ENCODE data around the gene PRKCE.

PRKCE gene

DNA sequence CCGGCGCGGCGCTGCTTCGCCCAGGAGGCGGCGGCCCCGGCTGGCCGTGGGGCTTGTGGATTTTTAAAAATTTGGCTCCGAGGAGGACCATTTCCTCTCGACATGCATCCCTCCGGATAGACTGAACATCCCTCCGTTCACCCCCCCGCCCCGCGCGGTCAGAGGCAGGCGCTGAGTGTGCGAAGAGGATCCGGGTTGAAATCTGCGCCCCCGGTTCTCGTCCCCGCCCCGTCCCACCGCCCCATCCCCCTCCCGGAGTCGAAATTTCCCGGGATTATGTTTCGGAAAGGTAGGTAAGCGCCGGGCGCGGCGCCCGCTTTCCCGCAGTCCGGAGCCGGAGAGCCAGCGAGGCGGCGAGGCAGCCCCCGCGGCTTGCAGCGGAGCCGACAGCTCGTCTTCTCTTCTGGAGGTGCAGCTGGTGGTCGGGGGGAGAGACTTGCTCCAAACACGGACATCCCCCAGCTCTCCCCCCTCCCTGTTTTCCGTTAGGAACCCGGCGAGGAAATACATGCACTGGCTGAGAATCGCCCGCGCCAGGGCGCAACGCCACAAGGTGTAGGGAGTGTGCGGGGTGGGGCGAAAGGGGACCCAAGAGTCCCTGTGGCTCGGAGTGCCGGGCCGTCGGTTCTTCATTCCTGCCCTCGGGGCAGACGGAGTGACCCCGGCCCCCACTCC is at the start of gene PRKCE:
Gene PRKCE, plus strand, starts transcription at position 261 of the 675 bp plus-strand sequence.
- peak; percentile 86 for DNase-seq

DNA sequence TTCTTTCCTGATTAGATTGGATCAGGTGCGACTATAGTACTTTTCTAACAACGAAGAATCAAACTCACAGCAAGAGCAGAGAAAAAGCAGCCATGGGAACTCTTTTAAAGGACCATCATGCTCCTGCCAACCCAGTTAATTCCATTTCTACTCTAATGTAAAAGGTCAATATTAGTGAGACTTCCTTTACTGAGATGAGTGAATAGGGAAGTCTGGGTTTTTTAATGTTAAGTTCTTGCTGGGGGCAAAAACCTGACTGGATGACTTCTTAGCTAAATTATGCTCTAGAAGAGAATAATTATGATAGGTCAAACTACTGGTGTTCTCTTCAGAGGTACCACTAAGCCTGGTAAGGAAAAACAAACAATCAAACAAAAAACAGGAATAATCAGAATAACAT is 48.9 kb upstream of the PRKCE start:
- no peak for DNase-seq

GRCh38 chr2:45605116-45605515 is 46.4 kb upstream of the PRKCE start:
- DNase-seq: no peak

- no peak for DNase-seq
Observed at GRCh38 chr2:45606796-45607195, 44.7 kb upstream of the PRKCE start.

- DNase-seq: peak; percentile 44
Observed at GRCh38 chr2:45607701-45608100, 43.8 kb upstream of the PRKCE start.

DNA sequence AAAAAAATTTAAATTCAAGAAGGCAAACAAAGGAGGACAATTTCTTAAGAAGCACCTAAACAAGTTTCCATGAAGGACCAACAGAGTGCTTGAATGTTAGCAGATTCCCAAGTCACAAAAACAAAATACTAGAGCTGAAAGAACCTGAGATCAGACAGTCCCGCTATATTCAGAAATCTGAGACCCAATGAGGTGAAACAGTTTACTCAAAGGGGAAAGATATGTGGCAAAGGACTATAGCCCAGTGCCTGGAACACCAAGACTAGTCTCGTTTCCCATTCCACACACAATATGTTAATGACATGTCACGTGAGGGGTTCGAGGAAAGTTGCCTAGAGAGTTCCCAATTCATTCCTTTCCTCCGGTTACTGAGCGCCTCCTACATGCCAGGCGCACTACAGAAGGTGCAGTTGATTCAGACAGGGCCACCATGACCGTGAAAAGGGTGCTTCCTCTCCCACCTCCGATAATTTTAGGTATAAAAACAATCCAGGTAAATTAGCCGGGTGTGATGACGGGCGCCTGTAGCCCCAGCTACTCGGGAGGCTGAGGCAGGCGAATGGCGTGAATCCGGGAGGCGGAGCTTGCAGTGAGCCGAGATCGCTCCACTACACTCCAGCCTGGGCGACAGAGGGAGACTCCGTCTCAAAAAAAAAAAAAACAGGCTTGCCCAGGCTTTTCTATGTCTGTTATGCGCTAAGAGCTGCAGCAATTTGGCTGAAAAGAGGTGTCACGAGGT is 41.0 kb upstream of the PRKCE start:
- DNase-seq: peak; percentile 84

DNA sequence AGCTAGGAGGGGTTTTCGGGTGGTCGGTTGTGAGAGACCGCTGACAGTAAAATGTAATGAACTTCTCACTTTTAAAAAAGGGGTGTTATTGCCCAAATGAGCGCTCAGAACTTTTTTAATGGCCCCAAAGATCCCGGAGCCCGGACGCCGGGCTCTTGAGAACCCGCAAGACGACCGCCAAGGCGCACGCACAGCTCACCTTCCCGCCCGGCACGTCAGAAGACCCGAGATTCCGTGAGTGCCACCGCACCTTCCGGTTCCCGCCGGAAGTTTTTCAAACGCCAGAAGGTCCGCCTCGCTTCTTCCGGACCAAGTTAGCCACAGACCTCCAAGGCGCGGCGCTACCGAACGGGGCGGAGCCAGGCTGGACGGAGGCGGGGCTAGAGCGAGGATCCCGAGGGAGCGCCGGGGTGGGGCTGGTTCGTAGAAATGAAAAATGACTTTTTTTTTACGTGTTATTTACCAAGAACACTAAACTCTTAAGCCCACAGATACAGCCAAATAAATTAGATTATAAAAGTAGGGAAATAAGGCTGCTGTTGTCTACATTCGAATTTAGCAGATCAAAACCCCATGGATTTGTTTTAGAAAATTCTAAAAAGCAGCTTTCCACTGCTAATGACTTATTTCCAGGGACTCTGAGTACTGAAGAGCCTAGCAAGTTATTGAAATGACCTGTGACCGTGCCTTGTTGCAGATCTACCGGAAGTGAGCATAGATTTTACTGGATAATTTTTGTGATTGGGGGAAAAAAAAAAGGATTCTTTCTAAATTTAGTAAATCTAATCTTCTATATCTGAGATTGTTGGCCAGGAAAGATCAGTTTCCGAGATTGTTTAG is 40.2 kb upstream of the PRKCE start, which contains the start of gene SRBD1:
Gene SRBD1, minus strand, starts transcription at position 248 of the 840 bp plus-strand sequence. CDS start 5,826 bp downstream, outside the sequence.
- peak; percentile 97 for DNase-seq

GRCh38 chr2:45612285-45612684 is 39.2 kb upstream of the PRKCE start:
- DNase-seq: no peak

DNA sequence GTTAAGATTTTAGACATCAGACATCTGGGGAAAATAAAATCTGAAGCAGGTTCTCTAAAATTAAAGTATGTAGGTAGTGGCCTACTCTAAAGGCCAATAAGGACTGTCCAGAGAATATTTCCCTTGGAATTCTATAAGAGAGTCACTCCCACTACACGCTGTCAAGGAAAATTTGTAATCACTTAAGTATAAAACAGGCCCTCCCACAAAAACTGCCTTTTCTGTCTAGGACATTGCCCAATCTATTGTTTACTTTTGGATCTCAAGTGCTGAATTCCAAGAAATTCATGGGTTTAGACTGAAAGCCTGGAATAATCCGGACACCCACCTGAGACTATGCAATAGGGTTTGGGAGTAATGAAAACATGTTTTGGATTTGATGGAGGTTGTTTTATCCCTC is 38.7 kb upstream of the PRKCE start:
- no peak for DNase-seq

DNA sequence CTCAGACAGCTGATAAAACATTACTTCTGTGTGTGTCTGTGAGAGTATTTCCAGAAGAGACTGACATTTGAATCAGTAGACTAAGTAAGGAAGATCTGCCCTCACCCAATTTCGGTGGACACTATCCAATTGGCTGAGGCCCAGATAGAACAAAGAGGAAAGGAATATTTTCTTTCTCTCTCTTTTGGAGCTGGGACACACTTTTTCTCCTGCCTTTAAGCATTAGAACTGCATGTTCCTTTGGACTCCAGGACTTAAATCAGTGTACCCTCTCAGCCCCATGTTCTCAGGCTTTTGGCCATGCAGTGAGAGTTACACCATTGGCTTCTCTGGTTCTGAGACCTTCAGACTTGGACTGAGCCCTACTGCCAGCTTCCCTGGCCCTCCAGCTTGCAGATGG is 37.1 kb upstream of the PRKCE start:
- DNase-seq: no peak

DNA sequence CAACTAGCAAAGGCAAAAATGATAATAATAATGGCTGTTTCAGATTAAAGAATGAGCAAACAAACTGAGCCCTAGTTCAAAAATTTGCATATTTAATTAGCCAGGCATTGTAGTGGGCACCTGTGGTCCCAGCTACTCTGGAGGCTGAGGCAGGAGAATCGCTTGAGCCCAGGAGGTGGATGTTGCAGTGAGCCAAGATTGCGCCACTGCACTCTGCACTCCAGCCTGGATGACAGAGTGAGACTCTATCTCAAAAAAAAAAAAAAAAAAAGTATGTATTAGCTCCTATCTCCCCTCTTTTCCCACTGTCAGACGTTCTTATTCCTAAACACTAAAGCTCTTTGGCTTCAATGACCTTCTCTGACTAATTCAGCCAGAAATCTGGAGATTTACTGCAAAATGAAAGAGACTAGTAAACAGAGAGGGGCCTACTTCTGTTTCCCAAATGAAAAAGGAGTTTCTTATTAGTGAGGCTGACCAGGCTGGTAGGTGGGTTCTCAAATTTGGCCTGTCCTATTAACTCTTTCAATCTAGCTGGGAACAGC is 36.5 kb upstream of the PRKCE start:
- no peak for DNase-seq

DNA sequence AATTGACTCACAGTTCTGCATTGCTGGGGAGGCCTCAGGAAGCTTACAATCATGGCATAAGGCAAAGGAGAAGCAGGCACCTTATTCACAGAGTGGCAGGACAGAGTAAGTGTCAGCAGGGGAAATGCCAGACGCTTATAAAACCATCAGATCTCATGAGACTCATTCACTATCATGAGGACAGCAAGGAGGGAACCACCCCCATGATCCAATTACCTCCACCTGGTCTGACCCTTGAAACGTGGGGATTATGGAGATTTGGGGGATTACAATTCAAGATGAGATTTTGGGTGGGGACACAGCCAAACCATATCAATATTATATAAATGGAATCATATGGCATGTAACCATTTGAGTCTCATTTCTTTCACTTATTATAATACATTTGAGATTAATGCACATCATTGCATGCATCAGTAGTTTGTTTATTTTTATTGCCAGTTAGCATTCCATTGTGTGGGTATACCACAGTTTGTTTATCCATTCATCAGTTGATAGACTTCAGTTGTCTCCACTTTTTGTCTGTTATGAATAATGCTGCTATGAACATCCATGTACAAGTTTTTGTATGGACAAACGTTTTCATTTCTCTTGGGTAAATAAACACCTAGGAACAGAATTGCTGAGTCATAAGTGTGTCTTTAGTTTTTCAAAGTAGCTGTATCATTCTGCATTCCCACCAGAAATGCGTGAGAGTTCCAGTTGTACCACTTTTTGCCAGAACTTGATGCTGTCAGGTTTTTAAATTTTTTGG is 34.6 kb upstream of the PRKCE start:
- DNase-seq: no peak

GRCh38 chr2:45617496-45617895 is 34.0 kb upstream of the PRKCE start:
- DNase-seq: no peak

DNA sequence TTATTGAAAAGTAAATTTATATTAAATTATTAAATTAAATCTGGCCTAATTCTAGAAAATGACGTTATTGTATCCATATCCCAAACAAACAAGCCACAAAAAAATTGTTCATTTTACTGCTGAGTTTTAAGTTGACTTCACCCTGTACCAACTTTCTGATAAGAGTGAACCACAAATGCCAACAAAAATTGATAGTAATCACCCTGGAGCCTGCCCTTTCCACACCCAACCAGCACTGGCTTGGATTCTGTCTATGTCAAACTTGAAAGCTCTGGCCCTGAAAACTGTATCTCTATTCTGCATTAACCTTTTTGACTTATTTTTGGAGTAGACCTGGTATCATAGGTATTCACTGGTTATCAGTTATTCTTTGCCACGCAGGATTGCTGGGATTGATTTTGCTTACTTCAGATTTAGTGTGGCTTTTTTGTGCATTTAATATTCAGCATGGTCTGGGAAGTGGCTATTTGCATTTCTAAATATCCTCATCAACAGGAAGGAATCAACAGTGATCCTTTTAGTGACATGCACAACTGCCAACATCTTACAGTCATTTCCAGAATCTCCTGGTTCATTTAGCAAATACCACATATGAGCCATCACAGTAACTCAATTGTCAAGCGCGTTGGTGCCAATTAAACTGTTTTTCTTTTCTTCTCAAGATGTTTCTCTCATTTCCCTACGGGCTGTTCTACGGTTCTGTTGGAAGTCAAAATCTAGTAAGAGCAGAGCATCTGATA is 29.0 kb upstream of the PRKCE start:
- DNase-seq: no peak

- DNase-seq: no peak
Observed at GRCh38 chr2:45623098-45623497, 28.4 kb upstream of the PRKCE start.

DNA sequence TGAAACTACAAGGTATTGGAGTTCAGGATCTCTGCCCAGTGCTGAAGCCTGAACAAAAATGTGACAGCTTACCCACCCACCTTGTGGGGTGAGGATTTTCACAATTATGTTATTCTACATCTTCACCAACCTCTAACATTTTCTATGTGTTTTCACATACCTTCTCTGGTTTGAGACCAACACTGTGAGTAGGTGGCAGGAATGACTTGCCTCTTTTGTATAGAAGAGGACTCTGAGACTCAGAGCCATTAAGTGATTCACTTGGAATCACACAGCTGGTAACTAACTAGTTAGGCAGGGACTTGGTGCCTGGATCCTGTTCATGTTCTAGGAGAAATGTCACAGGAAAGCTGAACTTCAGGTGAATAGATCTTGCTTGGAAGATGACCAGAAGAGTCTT is 25.7 kb upstream of the PRKCE start:
- DNase-seq: no peak

DNA sequence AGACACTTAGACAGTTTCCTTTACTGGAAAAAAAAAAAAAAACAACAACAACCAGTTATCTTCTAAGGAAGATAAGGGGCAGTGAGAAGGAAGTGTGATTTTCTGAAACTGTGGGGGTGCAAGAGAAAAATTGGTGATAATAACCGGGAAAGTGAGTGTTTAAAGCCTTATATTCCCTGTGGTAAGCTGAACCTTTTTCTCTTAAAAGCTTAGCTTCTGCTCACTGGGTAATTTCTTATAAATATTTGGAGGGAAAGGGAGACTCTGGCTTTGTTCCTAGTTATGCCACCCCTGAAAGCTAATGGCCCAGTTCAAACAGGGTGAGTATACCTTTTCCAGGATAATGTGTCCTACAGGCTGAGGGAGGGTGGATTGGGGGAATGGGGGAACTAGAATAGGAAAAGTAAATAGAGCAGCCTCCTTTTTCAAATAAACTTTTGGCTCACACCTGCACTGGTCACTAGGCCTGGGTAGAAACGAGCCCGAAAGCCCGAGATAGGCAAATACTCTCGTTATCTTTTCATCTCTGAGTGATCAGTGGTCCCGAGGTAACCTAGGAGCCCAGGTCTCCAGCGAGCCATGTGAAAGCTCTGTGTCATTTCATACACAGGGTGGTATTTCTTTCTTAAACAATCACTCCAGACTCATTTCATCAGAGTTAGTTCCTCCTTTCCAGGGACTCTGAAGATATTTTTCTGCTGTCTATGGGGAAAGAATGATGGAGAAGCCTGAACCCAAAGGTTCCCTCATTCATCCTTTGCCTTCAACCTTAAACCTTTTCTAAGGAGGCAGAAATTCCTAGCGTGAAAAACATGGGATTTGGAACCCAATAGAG is 24.9 kb upstream of the PRKCE start:
- no peak for DNase-seq

DNA sequence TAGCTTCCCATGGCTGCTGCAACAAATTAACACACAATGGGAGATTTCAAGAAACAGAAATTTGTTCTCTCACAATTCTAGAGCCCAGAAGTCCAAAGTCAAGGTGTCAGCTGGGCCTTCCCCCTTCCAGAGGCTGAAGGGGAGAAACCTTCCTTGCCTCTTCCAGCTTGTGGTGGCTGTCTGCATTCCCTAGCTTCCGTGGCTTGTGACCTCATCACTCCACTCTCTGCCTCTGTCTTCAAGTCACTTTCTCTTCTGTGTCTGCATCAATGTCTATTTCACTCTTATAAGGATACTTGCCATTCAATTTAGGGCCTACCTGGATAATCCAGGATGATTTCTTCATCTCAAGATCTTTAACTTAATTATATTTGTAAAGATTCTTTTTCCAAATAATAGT is 23.6 kb upstream of the PRKCE start:
- no peak for DNase-seq

DNA sequence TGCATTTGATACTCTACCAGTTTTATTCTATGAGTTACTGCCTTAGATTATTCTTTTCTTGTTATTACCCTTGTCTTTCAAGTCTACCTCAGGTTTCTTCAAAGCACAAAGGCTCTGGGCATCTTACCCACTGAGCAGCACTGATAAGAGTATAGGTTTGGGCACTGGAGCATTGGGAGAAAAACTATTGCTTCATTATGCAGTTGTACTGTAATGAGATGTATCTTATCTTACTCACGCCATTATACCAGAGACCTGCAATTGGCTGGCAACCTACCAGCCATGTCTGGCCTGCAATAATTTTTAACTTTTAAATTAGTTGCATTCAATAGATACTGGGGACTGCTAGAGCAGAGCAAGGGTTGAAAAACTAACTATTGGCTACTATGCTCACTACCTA is 21.5 kb upstream of the PRKCE start:
- DNase-seq: no peak

DNA sequence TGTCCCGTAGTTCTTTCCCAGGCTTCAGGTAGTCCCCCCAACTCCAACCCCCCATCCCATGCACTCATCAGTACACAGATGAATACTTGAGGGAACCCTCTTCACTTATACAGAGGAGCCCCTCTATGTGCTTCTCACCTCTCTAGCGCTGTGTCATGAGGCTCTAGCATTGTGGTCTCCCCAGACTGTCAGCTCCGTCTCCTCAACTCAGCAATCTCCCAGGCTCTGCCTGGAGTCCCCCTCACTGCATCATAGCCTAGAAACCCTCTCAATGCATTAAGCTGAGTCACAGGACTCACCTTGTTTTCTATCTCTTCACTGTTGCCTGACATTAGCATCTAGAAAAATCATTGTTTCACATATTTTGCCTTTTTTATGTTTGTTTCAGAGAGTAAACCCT is 20.2 kb upstream of the PRKCE start:
- no peak for DNase-seq

- DNase-seq: no peak
Observed at GRCh38 chr2:45631955-45632354, 19.5 kb upstream of the PRKCE start.
